ENCODE measurements around the gene MAEA.
"Not testable (repeated sequence)": the region's sequence is repeated elsewhere in the genome, so short reads cannot be mapped to it uniquely, and the experiment has no call there.

Gene MAEA

DNA sequence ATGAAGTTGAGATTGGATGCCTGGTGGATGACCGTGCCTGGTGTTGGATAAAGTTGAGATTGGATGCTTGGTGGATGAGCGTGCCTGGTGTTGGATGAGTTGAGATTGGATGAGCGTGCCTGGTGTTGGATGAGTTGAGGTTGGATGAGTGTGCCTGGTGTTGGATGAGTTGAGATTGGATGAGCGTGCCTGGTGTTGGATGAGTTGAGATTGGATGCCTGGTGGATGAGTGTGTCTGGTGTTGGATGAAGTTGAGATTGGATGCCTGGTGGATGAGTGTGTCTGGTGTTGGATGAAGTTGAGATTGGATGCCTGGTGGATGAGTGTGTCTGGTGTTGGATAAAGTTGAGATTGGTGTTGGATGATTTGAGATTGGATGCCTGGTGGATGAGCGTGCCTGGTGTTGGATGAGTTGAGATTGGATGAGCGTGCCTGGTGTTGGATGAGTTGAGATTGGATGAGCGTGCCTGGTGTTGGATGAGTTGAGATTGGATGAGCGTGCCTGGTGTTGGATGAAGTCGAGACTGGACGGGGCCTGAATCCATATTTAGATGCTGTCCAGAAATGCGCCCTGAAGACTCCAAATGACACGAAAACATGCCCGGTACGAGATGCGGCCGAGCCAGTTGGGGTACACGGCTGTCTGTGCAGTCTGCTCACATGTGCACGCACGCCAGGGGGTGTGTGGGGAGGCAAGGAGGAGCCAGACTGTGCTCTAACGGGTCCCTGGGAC lies 34.9 kb downstream of the MAEA start:
- DNase-seq, result not testable (repeated sequence)

DNA sequence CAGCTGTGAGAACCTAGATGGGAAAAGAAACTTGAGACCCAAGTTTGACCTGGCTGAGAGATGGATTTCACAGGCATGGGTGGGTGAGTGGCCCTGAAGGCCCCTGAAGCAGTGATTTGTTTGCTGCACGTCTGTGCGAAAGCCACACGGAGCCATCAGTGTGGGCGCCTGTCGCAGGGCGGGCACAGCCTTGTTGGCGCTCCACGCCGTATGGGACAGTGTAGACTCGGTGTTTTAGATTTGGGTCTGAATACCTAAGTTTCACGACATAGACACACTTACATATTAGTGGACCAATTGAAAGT lies 35.4 kb downstream of the MAEA start:
- DNase-seq, result no peak

DNA sequence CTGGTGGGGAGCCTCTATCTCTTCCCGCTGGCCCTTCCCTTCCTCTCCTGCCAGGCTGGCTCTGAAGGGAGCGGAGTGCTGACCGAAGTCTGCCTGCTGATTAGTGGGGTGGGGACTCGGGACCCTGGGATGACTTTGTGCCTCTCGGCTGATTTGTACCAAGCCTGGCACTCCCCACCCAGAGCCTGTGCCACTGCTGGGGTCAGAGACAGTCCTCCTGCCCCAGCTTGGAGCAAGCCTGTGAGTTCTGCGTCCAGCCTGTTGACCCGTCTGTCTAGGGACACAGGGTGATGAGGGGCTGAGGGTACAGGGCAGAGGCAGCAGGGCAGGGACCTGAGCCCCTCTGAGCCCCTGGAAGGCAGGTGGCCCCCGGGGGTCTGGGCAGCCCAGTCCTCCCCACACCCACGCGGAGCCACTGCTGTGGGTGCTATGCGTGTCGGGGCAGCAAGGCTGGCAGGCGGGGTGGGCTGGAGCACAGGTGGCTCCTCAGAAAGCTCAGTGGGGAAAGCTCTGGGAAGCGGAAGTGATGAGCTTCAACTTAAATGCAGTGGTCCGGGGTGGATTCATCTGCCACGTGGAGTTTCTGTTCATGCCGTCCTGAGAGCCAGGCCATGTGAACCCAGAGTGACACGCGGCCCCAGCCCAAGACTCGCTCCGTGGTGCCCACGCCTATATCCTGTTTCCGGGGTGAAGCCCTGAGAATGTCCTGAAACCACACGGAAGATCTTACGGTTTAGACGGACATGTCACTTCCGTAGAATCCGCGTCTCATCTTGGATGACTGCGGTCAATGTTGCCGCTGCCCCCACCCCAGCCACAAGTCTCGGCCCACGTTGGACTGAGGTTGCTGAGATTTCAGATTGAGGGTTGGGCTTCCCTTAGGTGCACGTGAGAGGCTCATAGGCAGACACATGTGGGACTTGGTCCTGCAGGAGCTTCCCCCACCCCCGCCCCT lies 36.3 kb downstream of the MAEA start:
- no peak for DNase-seq

DNA sequence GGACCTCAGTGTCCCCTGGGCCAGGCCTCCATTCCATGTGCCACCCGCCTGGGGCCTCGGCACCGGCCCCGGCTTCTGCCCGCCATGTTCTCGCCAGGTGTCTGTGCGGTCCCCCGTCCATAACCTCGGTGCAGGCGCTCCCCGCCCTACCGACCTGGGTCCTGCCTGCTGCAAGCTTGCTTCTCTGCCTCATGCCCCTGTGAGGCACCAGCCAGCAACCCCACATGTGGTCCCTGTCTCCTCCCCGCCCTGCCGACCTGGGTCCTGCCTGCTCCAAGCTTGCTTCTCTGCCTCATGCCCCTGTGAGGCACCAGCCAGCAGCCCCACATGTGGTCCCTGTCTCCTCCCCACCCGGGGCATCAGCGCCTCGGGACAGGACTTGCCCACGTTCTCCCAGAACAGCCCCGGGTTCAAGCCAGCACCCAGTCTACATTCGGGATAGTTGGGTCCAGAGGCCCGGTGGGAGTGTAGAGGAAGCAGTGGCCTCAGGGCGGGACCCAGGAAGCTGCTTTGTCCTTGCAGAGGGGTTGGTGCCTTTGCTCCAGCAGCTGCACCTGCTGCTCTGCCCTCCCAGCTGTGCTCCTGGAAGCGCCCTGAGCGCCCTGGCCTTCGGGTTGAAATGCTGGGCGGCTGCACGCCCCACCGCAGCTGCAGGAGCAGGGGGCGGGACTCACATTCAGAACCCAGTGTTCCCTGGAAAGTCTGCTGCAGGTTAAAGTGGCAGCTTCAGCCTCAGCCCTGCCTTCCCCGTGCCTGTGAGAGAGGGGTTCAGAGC lies 37.2 kb downstream of the MAEA start:
- no peak for DNase-seq

DNA sequence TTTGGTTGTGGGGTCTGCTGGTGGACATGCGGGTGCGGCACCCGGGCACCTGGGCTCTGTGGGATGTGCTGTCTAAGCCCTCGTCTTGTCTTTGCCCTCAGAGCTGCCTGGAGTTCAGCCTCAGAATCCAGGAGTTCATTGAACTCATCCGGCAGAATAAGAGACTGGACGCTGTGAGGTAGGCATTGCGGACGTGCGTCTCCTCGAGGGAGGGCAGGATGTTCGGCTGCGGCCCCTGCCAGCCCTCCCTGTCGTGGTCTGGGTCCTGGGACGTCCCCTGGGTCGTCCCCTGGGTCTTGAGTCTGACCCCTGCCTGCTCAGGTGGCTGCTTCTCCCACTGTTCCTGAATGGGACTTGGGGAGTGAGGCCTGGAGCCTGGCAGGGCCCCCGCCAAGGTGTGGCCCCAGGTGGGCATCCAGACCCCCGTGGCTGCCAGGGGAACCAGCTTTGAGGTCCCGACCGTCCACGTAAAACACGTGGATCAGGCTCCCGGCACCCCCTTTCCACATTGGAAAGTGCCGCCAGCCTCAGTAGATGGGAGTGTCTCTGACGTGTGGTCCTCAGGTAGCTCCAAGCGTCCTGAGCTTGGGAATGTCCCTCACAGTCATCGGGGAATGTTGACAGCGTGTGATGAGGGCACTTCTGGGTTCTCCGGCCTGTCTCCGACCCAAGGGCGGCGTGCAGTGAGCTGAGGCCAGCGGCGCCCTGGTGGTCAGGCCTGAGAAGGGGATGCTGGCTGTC lies 38.0 kb downstream of the MAEA start:
- no peak for DNase-seq

DNA sequence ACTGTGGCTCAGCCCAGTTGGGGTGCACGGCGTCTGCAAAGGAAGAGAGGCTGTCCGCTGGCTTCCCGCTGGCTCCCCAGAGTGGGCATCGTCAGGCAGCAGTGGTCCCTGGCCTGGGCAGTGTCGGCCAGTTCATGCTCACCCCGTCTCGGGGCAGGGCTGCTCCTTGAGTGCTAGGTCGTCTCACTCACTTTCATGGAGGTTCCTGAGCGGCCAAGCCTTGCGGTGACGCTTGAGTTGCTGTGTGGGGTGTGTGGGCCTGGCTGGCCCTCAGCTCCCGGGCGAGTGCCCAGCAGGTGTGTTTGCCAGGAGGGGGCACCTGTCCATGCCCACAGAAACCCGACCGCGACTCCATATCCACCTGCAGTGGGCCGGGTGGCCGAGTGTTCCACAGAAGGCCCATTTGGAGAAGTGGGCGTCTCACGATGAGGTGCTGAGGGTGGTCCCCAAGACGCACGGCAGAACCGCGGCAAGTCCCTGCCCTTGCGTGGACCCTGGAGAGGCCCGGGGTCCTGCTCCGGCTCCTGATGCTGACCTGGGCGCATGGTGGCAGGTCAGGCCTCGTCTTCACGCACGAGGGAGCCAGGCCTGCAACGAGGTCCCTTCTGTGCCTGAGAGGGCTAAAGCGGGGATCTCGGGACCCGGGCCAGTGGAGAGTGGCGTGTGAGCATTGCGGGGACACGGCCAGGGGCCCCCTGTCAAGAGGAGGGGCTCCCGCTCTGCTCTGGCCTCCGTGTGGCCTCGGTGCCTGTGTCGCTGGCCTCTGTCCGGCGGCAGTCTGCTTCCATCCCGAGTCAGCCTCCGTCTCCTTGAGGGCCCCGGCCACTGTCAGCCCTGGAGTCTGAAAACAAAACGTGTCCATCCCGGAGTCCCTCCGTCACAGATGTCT lies 38.8 kb downstream of the MAEA start:
- no peak for DNase-seq

DNA sequence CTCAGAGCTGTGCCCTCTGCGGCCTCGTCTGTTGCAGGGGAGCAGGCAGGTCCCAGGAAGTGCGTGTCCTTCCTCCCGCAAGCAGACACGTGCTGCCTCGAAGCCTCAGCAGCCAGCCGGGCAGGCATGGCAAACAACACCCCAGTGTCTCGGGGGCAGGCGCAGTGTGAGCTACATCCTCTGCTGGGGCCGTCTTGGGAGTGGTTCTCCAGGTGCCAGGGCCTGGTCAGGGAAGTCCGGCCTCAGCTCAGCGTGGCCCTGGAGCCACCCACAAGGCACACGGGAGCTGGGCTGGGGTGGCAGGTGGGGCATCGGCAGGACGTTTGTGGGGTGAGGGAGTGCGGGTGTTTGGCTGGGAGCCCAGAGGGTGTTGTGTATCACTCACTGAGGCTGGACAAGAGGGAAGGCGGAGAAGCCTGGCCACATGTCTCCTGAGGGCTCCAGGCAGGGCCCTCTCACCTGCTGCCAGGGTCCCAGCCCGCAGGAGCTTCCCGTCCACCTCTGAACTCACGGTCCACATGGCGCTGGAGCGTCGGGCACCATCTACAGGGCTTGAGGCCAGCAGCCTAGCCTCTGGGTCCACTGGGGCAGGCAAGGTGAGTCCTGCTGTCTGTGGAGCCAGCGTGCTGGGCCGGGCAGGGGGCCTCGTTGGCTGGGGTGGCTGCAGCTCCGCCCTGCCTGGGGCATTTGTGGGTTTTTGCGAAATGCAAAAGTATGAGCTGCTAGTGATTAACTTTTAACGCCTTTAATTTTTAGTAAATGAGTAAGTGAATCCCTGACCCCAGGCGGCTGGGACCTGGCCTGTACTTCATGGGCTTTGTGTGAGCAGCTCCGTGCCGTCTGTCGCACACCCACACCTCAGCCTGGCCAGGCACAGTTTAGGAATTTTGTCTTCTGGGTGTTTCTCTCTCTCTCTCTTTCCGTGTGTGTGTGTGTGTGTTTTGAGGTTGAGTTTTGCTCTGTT lies 40.0 kb downstream of the MAEA start:
- no peak for DNase-seq

DNA sequence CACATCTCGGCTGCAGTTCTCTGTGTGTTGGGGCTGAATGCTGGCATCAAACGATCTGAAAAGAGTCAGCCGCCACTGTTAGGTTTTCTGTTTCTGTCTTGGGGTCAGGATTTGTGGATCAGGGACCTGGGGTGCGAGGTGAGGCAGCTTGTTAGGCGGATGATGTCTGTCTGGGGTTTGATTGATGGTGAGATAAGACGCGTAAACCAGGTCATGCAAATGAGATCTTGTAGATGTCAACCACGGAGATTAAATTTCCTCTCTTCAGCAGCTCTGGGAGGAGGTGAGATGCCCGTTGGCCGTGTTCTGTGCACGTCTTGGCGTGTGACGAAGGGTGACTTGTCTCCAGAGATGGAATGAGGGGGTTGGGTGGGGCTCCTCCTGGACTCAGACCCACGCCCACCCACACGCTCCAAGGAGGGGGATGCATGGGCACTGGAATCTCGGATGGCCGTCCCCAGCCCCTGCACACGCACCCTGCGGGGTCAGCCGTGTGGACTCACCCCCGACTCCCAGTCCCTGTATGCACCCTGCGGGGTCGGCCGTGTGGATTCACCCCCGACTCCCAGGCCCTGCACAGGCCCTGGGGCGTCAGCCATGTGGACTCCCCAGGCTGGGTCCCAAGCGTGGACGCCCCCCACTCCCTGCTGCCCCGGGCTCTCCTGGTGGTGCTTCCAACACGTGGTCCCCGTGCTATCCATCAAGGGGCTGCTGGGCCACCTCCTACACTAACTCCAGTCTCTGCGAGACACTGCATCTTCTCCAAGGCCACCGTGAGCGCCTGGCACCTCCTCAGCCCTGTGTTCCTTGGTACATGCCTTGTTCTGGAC lies 41.3 kb downstream of the MAEA start:
- no peak for DNase-seq

DNA sequence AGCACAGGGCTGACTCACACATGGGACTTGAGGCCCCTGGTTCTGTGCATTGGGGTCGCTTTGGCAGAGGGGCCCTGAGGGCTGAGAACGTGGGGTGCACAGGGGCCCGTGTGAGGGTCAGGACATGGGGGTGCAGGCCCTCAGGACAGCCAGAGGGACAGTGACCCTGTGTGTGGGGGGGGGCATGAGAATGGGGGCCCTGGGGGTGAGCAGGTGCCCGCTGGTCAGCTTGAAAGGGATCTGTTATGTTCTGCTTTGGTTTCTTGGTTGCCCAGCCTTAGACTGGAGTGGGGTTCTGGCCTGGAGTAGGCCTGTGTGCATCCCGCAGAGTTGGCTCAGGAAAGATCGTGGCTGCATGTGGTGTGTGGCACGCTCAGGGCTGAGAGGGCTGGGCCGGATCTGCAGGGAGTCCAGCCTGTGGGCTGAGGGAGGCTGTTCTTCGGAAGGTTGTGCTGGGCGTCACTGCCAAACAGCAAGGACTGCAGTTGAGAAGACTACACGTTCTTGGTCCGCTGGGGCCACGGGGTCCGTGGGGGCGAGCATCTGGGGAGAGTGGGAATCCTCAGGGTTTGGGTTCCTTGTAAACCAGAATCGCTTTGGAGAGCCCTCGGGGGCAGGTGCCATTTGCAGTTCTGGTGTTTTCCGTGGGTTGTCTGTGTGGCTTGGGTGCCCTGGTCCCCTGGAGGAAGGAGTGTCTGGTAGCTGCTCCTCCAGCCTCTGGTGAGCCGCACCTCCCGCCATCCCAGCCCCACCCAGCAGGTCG lies 42.1 kb downstream of the MAEA start:
- no peak for DNase-seq

DNA sequence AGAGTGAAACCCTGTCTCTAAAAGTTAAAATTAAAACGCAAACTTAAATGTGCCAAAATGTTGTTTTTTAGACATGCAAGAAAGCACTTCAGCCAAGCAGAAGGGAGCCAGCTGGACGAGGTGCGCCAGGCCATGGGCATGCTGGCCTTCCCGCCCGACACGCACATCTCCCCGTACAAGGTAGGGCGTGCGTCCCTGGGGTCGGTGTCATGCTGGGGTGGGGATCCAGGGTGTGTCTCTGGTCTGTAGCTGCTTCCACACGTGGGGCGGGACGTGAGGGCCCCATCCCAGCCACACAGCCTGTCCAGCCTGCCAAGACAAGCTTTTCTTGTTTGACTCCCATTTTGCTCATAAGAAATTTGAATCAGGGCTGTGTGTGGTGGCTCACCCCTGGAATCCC lies 43.0 kb downstream of the MAEA start:
- DNase-seq, result no peak

DNA sequence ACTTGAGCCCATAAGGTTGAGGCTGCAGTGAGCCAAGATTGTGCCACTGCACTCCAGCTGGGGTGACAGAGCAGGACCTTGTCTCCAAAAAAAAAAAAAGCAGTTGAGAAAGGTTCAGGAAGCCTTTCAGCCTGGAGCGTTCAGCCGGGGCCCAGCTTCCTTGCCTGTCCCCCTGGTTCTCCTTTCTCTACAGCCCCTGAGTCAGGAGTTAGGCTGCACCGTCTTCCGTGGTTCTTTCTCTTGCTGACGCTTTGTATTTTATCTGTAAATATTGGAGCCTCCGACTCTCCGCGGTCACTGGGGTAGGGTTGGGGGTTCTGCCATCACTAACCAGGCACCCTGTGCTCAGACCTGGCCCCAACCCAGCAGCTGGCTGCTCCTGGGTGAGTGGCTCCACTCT lies 43.6 kb downstream of the MAEA start:
- peak in 1 of 2 donors; percentile 39 for DNase-seq

DNA sequence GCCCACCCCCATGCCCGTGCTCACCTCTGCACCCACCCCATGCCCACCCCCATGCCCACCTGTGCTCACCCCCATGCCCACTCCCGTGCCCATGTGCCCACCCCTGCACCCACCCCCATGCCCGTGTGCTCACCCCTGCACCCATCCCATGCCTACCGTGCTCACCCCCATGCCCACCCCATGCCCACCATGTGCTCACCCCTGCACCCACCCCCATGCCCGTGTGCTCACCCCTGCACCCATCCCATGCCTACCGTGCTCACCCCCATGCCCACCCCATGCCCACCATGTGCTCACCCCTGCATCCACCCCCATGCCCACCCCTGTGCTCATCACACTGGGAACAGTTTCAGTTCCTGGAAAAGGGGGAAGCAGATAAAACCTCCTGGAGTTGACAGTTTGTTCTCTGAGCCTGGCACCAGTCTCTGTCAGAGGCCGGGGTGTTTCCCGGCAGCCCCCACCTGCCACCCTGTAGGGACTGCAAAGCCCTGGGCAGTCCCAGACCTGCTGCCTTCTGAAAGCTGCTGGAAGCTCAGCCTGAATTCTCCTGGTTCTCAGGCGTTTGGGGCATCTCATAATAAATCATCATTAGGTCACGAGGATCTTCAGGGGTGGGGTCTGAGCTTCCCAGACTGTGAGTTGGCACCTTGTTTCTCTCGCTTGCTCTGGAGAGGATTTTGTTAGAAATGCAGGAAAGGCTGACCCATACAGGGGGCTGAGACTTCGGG lies 44.3 kb downstream of the MAEA start:
- not testable (repeated sequence) for DNase-seq

DNA sequence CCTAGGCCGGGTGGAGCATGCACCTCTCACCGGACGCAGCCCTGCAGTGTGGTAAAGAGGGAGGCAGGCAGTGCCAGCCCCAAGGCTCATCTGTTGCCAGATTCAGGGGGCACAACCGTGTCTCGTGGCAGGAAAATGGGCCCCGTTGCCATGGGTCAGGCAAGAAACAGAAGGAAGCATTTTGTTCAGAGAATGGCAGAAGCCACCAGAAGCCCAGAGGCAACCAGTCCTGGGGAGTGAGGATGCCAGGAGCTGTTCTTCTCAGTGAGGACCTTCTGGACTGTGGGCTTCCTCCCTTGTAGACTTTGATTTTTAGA lies 44.8 kb downstream of the MAEA start:
- DNase-seq, result no peak

DNA sequence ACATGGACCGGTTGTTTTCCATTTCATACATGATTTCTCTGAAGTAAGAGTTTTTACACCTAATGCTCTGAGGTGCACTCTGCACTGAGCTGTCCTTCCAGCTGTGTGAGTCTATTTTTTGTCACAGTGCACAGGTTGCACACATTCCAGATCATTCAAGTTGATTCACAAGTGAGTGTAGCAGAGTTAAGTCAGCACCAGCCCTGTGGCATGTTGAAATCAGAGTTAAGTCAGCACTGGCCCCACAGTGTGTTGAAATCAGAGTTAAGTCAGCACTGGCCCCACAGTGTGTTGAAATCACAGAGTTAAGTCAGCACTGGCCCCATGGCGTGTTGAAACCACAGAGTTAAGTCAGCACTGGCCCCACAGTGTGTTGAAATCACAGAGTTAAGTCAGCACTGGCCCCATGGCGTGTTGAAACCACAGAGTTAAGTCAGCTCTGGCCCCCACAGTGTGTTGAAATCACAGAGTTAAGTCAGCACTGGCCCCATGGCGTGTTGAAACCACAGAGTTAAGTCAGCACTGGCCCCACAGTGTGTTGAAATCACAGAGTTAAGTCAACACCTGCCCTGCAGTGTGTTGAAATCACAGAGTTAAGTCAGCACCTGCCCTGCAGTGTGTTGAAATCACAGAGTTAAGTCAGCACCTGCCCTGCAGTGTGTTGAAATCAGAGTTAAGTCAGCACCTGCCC lies 45.6 kb downstream of the MAEA start:
- not testable (repeated sequence) for DNase-seq

DNA sequence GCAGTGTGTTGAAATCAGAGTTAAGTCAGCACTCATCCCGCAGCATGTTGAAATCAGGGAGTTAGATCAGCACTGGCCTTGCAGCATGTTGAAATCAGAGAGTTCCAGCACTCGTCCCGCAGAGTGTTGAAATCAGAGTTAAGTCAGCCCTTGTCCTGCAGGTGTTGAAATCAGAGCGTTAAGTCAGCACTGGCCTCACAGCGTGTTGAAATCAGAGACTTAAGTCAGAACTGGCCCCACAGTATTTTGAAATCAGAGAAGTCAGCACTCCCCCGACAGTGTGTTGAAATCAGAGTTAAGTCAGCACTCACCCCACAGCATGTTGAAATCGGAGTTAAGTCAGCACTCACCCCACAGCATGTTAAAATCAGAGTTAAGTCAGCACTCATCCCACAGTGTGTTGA lies 46.4 kb downstream of the MAEA start:
- DNase-seq, result no peak

DNA sequence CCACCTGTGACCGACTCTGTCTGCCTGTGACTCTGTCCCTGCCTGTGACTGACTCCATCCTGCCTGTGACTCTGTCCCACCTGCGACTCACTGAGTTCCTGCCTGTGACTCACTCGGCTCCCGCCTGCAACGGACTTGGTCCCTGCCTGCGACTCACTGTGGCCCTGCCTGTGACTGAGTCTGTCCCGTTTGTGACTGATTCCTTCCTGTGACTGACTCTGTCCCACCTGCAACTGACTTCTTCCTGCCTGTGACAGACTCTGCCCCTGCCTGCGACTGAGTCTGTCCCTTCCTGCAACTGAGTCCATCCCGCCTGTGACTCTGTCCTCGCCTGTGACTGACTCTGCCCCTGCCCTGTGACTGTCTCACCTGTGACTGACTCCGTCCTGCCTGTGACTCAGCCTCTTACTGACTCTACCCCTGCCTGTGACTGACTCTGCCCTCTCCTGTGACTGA lies 47.7 kb downstream of the MAEA start:
- peak in 1 of 2 donors; percentile 61 for DNase-seq

DNA sequence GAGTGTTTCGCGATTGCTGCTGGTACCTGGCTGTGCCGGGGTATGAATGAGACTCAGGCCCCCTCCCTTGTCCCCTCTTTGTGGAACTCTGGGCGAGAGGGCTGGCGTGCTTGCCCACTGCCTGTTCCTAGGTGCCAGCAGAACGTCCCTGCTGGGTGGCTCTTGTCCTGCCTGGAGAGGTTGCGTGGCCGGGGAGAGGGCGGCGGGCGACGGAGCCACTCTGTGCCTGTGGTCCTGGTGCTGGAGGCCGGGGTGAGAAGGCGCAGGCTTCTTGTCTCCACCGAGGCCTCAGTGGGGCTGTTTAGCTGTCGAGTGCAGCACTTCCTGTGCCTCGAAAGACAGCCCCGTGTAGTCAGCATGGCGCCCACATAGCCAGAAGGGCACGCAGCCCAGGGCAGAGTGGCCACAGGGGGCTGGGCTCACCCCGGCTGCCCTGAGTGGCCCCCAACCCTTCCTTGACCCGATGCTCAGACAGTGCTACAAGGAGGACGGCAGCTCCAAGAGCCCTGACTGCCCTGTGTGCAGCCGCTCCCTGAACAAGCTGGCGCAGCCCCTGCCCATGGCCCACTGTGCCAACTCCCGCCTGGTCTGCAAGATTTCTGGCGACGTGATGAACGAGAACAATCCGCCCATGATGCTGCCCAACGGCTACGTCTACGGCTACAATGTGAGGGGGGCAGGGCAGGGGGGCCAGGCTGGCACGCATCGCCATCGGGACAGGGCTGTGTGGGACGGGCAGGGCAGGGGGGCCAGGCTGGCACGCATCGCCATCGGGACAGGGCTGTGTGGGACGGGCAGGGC lies 48.5 kb downstream of the MAEA start:
- no peak for DNase-seq
